ENCODE measurements around the gene NPRL2.

The NPRL2 gene

GRCh38 chr3:50304601-50305000 lies 46.0 kb downstream of the NPRL2 start:
- DNase-seq (ENCODE audit: low spot score) = peak; percentile 54

GRCh38 chr3:50303013-50303815 lies 47.4 kb downstream of the NPRL2 start, which contains the start of gene HYAL1:
Gene HYAL1, minus strand, starts transcription at chr3:50303574. Its CDS starts 618 bp downstream, at chr3:50302956.
- DNase-seq (ENCODE audit: low spot score) = no peak

- no peak for DNase-seq (ENCODE audit: low spot score)
These were observed 48.2 kb downstream of the NPRL2 start for GRCh38 chr3:50302095-50303012.

GRCh38 chr3:50300681-50301254 lies 49.8 kb downstream of the NPRL2 start:
- DNase-seq (ENCODE audit: low spot score) = no peak

GRCh38 chr3:50299929-50300680 lies 50.5 kb downstream of the NPRL2 start:
- peak; percentile 80 for DNase-seq (ENCODE audit: low spot score)

- no peak for DNase-seq (ENCODE audit: low spot score)
These were observed 51.0 kb downstream of the NPRL2 start for GRCh38 chr3:50299638-50299928.

- peak; percentile 99 for DNase-seq (ENCODE audit: low spot score)
These were observed 51.5 kb downstream of the NPRL2 start, which contains the start of the genes HYAL3 and NAA80 for GRCh38 chr3:50298836-50299637. Gene HYAL3, minus strand, starts transcription at chr3:50299405. Its CDS starts 3,803 bp downstream, at chr3:50295602. Gene NAA80, minus strand, starts transcription at chr3:50299405. Its CDS starts 1,942 bp downstream, at chr3:50297463.

GRCh38 chr3:50297896-50298725 lies 52.5 kb downstream of the NPRL2 start:
- DNase-seq (ENCODE audit: low spot score) = no peak

- no peak for DNase-seq (ENCODE audit: low spot score)
These were observed 53.2 kb downstream of the NPRL2 start for GRCh38 chr3:50297384-50297775.
